Measurements from ENCODE around the gene RPL22.
A peak's percentile ranks its signal among the peaks of the same experiment; 100 is the strongest.

RPL22 gene

DNA sequence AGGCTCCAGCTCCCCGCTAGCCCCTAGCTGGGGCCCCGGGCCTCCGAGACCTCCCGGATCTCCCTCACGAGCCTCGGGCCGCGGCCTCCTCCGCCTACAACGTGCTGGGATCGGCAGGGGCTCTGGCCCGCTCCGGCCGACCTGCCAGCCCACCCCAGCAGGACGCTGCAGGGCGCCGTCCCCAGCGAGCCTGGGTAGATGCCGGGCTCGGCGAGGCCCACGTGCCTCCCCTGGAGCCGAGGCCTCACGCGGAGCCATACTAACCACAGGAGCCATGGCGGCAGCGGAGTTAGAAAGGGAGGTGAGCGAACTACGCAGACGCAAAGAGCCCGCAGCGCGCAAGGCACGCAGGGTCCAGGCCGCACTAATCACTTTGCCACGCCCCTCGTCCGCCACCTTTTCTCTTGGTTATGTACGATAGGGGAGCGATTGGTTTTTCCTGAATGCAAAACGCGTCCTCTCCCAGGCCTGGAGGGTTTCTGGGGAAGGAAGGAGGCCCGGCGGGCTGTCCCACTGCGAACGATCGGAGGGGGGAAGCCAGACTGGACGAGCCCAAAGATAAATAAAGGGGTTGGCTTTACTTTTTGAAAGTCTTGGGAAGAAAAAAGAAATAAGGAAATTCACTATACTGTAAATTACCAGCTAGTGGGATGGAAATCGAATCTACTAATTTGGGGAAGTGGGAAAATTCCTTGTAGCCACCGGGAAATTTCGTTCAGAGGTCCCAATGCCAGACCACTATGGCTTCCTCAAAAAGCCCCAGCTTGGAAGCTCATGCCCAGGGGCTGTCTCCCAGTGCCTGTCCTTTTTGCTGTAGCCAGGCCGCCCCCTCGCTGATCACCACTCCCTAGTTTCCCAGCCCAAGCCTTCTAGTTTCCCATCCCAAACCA is at the start of gene RPL22:
RPL22 (minus strand) TSS at position 298 of the 890 bp plus-strand sequence; CDS start at position 276, 22 bp downstream.
- peak; percentile 90 to 95 for DNase-seq (ENCODE audit: low read depth in 2 of 2)

DNA sequence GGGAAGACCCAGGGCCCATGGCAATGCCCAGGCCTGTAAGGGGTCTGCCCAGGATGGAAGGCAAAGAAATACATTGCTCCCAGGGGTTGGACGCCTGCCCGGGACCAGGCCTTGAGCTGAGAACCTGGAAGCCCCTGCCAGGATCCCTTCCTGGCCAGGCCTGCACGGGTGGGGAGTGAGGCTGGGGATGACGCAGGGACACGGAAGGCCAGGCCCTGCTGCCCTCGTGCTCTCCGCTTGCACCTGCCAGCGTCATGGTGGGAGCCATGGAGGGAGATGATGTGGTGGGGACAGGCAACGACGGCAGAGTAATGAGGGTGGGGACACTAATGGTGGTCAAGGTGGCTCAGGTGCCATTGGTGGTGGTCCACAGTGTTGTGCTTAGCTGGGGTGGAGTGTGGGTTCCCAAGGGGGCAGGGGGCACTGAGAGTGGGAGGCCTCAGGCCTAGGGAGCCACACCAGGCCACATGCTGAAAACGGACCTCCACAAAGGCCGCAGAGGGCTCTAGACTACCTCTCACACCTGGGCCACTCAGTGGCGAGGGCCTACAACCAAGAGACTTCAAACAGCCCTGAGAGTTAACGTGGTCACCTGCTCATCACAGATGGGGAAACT is 48.9 kb upstream of the RPL22 start:
- no peak for DNase-seq (ENCODE audit: low read depth in 2 of 2)

DNA sequence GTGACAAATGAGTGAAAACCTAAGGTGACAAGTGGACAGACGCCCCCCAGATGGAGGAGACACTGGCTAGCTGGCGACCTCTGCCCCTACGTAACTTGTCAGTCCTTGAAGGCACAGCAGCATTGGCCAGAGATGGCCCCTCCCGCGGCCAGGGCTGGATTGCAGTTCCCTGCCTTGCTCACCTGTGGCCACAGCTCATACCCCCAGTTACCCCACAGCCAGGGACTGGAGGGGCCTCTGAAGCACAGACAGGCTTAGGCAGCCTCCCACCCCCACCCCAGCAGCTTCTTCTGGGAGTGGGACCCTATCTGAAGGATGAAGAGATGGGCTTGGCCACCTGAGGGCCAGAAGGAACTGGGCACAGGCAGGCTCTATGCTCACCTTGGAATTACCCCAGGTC is 48.3 kb upstream of the RPL22 start:
- DNase-seq (ENCODE audit: low read depth in 2 of 2), result no peak

DNA sequence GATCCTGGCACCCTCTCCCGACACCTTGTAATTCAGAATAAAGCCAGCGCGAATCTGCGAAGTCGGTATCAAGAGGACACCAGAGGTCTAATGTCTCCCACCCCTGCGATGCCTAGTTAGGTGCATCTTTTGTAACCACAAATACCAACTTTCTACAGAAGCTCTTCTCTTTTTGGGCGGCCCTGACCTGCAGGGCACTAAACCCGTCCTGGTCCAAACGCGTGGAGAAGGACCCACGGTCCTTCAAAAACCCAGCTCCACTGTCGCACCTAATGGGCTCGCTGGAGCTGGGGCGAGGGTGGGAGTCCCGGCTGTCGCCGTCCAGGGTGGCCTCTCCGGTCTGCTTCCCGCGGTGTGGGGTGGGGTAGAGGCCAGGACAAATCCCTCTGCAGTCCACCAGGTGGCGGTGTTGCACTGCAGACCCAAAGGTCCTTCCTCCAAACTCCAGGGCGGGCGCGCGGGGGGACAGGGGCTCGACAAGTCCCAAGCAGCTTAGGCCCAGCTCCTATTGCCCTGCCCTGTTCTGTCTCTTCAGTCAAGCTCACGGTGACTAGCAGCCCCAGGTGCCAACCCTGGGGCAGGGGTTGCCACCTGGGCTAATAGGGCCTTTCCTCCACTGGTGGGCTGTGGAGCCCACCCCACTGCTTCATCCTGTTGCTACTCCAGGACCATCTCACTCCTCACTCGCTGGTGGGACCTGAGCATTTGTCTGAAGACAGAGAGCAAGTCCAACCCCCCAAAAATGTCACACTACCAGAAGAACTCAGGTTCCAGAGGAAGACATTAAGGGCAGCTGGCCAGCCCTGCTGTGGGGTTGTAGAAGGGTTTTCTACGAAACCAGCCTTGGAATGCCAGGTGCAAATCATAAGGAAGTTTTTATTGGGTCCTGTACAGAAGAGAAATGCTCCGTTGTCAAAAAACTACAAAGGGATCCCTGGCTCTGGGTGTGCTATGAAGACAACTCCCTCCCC is 47.4 kb upstream of the RPL22 start:
- peak; percentile 77 to 80 for DNase-seq (ENCODE audit: low read depth in 2 of 2)

DNA sequence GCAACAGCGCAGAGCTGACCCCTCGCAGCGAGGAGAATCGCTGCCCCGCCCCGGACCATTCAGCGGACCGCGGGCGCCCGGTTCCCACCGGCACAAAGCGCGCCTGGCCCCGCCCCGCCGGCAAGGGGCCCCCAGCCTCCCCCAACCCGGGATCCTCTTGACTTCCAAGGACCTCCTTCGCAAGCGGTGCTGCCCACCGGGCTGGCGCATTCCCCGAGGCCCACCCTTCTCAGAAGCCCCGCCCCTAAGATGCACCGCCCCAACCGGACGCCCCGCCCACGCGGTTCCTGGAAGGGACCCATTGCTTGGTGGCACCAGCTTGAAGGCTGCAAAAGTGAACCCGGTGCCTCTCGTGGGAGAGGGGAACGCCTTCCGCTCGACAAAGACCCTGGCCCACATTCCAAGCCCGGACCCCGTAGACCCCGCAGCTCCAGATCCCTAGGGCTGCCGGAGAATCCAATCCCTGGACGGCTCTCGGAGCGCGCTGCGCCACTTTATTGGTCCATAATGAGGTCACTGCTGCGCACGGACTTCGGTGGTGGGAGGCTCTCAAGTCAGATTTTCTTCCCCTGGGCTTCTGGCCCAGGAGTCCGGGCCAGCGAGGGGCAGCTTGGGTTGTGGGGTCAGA is 46.6 kb upstream of the RPL22 start:
- DNase-seq (ENCODE audit: low read depth in 2 of 2), result peak in 1 of 2 donors; percentile 42

DNA sequence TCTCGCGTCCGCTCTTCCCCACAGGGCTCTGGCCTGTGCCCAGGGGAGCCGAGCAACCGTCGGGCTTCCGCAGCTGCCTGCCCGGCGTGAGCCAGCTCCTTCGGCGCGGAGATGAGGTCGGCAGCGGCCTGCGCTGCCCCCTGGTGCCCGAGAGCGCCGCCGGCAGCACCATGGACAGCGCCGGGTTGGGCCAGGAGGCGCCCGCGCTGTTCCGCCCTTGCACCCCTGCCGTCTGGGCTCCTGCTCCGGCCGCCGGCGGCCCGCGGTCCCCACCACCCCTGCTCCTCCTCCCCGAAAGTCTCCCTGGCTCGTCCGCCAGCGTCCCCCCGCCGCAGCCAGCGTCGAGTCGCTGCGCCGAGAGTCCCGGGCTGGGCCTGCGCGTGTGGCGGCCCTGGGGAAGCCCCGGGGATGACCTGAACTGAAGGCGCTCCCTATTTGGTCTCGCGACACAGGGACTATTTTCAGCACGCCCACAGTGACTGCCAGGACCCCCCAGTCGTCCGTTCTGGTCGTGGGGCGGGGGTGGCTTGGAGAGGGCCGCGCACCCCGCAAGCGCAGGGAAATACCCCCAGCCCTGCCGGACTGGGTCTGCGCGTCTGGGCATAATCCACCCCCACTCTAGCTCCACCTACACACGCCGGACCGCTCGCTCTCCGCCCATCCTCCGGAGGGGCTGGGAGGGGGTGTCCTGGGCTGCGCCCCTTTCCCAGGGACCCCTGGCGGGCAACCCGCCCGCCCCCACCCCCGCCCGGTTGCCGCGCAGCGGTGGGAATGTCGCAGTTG is 45.9 kb upstream of the RPL22 start:
- DNase-seq (ENCODE audit: low read depth in 2 of 2), result peak; percentile 69 to 79

DNA sequence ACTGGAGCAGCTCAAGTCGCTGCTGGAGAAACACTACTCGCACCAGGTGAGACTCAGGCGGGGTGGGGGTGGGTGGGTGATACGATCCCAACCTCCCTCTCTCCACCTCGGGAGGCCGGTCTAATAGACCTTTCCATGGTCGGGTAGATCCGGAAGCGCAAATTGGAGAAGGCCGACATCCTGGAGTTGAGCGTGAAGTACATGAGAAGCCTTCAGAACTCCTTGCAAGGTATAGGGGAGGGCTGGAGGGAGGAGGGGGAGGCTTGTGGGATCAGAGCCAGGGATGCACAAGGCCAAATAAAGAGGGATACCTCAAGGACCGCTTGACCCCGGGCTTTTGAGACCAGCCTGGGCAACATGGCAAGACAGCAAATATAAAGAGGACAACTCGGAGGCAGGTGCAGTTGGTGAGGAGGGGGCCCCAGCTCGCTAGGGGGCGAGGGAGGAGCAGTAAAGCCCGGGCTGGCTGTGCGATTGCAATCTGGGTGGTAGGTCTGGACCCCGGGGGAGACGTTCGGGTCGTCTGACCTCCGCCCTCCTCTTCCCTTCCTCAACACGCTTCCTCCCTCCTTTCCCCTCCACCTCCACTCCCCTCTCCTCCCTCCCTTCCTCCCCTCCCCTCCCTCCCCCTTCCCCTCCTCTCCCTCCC is 45.1 kb upstream of the RPL22 start:
- DNase-seq (ENCODE audit: low read depth in 2 of 2), result no peak

DNA sequence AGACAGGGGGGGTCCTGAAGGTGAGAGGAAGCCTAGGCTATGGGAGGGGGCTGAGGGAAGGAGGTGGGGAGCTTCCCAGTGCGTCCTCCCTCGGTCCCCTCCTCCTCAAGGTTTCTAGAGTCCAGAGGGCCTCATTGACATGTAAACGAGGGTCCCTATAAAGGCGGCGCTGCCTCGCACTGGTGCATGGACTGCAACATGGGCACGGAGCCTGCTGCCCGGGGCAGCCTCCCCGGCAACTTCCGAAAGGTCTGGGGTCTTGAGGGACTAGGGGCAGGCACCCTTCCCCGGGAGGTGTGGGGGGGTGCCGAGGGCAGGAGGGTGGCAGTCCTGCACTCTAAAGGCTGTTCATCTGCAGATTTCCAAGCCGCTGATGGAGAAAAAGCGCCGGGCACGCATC is 44.6 kb upstream of the RPL22 start, which contains the start of gene HES3:
HES3 (plus strand) TSS at position 187 of the 400 bp plus-strand sequence; CDS start at position 374, 187 bp downstream.
- no peak for DNase-seq (ENCODE audit: low read depth in 2 of 2)

DNA sequence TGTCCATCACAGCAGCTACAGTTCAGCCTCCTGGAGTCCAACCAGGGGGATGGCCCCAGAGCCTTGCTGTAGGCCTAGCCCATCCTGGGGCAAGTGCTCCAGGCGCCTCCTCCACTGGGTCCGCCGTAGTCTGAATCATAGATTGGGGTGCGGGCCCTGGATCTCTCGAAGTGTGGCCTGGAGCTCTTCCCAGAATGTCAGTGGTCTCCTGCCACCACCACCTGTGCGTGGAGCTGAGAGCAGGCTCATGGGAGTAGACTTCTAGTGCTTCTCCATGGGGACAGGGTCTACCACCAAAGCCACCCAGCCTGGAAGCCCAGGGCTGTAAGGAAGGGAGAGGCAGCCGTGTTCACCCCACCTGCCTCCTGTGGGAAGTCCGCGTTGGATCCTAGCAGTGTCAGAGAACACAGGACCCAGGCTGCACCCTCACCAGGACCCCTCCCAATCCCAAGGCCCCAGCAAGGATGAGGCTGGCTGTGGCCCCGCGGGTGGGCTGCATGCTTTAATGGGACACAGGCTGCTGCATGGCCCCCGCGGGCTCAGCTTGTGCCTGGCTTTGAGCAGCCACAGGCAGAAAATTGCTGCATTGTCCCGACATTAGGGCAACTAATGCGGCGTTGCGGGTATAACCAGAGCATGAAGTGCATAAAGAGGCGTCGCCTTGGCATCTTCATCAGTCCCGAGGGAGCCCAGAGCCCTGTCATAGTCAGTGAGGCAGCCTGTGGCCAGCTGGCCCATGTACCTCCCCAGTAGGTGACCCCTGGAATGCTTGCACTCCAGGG is 43.8 kb upstream of the RPL22 start:
- DNase-seq (ENCODE audit: low read depth in 2 of 2), result no peak

DNA sequence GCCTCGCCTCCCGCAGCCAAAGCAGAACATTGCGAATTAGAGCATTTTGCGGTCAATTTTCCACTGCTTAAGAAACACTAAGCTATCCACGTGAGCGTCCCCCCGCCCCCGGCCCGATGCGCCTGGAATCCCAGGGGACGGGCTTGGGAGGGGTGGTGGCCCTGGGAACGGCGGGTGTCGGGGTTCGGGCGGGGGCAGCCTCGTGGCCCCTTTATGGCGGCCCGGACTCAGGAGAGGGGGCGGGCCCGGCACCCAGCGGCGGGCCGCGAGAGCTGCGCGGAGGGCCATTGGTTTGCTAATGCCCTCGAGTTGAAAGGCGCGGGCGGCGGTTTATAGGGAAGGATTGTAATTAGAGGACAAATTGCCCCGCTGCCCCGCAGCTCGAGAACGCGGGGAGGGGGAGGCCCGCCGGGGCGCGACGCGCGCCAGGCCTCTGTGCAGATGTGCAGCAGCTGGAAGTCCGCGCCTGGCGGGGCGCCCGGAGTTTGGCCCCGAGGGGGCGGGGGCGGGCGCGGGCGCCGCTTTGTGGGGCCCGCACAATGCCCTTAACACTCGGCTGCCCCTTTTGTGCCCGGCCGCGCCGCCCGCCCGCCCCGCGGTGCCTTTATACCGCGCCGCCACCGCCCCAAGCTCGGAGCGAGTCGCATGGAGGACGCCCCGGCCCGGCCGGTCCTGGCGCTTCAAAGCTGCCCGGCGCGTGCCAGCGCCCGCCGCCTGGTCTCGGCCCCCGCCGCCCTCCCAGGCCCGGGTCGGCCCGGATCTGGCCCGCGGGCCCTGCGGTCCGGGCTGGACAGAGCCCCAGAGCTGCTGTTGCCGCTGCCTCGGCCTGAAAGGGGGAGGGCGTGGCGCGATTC is 42.7 kb upstream of the RPL22 start:
- DNase-seq (ENCODE audit: low read depth in 2 of 2), result no peak

DNA sequence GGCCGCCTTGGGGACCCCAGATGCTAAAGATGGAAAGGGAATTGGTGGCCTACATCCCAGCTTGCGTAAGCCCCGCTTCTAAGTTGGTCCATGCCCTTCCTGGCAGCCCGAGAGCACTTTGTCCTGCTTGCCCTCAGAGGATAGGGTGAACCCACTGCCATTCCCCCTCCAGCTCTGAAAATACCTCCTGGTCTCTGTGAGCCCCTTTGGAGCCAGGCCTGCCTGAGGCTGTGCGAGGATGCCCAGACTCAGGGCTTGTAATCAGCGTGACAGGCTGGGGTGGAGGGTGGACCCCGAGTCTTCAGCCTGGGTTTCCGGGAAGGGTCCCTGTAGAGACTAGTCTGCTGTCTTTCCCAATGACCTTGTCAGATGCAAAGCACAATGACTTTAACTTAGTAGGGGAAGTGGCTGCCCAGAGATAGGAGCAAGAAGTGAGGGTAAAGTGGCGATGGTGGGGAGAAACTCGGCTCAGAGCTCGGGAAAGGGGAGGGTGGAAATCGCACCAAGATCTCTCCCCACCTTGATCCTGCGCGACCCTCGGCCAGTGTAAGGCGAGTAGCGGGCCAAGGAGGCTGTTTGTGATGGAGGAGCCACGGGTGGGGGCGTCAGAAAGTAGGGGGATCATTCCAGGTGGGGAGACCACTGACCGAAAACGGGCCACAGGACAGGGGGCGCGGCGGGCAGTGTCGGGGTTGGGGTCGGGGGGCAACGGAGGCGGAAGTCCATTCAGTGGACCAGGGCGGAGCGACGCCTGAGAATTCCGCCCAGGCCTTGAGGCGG is 41.9 kb upstream of the RPL22 start:
- DNase-seq (ENCODE audit: low read depth in 2 of 2), result no peak

DNA sequence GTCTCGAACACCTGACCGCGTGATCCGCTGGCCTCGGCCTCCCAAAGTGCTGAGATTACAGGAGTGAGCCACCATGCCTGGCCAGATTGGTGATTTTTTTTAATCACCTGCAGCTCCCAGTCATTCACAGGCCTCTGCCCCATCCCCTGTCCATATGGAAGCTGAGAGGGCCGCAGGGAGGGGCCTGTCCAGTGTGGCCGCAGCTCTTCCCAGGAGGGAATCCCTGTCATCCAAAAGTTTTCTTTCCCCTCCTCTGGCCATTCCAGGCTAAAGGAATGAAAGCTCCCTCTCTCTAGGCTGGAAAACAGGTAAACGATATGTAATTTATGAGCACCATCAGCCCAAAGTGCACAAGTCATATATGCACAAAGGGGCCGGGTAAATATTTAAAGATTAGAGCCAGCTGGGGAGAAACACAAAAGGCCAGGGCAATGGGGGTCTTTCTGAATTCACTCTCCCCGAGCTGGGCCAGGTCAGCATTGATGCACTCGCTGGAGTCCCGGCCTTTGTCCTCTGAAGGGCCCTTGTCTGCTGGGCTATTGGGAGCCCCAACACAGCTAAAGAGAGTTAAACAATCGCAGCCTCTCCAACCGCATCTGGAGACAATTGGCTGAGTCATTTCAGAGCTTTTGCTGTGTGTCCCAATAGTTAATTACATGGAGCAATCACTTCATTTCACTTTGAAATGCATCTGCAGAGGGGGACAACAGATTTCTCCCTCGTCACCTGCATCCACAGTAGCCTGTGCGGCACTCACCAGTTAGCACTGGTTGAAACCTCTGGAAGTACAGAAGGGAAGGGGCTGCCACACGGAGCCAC is 40.8 kb upstream of the RPL22 start:
- DNase-seq (ENCODE audit: low read depth in 2 of 2), result no peak

DNA sequence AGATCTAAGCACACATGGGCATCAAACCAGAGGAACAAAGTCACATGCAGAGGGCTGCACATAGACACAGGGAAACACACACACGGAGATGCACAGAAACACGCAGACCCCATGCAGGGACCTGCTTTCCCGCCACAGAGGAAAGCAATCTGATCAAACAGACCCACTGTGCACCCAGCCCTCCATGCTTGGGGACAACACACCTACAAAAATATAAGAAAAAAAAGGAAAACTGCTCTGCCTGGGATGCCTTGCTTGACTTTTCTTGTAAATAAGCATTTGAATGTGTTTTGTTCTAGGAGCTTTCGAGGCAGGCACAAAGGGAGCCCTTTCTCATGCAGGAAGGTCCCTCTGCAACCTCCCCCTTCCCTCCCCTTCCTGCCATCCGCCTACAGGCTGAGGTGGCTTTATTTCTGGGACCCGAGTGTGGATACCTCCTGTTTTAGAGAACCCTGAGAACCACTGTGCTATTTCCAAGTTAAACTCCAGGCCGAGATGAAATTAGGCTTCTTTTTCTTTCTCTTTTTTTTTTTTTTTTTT is 39.9 kb upstream of the RPL22 start:
- DNase-seq (ENCODE audit: low read depth in 2 of 2), result no peak

DNA sequence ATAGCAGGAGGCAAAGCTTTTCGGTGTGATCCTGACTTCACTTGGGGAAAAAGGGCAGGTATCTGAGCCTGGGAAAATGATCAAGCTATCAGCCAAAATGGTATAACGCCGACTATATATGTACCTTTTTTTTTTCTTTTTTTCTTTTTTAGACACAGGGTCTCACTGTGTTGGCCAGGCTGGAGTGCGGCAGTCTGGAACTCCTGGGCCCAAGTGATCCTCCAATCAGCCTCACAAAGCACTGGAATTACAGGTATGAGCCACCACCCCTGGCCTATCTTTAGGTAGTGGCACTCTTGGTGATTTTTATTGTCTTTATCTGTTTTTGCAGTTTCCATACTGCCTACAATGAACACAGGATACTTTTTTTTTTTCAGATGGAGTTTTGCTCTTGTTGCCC is 37.7 kb upstream of the RPL22 start:
- DNase-seq (ENCODE audit: low read depth in 2 of 2), result no peak

DNA sequence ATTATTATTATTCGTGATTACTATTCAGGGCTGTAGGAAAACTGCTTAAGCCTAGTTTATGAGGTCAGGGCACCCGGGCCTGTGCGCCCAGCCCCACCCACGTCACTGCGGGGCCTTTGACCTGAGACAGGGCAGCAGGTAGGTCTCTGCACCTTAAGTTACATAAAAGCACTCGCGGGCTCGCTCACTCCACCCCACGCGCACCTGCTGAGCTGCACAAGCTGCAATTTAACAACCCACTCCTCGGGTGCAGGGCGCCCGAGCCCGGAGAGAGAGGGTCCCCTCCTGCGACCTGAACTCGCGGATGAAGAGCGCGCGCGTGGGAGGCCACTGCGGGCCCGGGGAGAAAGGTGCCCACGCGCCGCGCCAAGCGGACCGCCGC is 35.9 kb upstream of the RPL22 start:
- peak in 1 of 2 donors; percentile 19 for DNase-seq (ENCODE audit: low read depth in 2 of 2)

DNA sequence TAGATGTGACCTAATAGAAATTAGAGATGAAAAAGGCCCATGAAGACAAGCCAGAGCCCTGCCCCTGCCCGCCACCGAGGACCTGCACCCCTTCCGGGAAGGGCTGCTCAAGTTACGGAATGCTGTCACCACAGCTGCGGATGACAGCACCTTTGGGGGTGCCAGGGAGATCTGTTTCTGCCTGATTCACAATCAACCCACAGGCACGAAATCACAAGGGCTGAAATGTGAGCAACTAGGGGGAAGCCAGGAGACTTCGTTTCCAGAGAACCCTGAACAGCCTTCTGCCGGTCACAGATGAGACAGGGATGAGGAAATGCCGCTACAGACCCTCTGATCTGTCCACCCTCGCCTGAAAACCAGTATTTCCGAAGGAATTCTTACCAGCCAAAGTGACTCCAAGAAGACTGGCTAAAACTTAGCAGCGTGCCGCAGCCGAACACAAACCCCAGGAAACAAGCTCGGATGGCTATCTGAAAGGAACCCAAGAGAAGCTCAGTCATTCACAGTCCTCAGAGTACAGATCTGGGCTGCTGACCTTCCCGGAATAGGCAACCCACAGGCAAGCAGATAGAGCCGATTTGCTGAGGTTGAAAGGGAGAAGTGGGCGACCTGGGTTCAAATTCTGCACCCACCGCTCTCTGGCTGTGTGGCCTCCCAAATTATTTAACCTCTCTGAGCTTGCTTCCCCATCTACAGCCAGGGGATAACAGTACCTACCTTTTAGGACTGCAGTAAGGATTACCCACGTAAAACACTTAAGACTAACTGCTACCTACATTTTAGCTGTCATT is 35.3 kb upstream of the RPL22 start:
- DNase-seq (ENCODE audit: low read depth in 2 of 2), result no peak

Measured in stimulated activated CD4-positive, alpha-beta T cell treated with anti-CD3 and anti-CD28 coated beads, Interleukin-1b, Interleukin-23, amount 100 ng/mL, for 4 hours (primary cell).